ENCODE data around the gene OR6N2. TPM values are rescaled to one million over a fixed set of nuclear protein-coding genes. Genes with fewer than 3 reads are reported as not detected.

OR6N2 gene
- total and polyA plus RNA-seq, 2 of the 13 experiments (the other 11 are each of a cell fraction or from before 2014, with no cell fraction given) = not detected

GRCh38 chr1:158818975-158819431 lies 38.0 kb upstream of the OR6N2 start:
- Histone ChIP-seq H4K20me1 (ENCODE audit: insufficient read depth, low read length) (no peaks in the 10 kb centered on the region), H3K9ac (ENCODE audit: insufficient read depth, low read depth, low read length) (no peak overlapping the region), H3K4me2 (ENCODE audit: low read depth, low read length) (no peak overlapping the region), H3K4me1 (ENCODE audit: insufficient read depth, low read length) (no peaks in the 10 kb centered on the region), H3K9me3 (ENCODE audit: low read length) (peaks cover 81% of the 10 kb centered on the region), H2AFZ (ENCODE audit: low read length) (no peak overlapping the region), H3K4me3 (replicated peaks in 1 of 3; ENCODE audit: insufficient read depth in 1 of 3, low read depth in 2 of 3, low read length in 3 of 3) (no peak overlapping the region), H3K27ac (ENCODE audit: extremely low read length, insufficient read depth, low read length) (no peak overlapping the region), H3K36me3 (replicated peaks in 1 of 2; ENCODE audit: control insufficient read depth in 1 of 2, insufficient read depth in 2 of 2, low read length in 2 of 2) (no peaks in the 10 kb centered on the region), H3K27me3 (ENCODE audit: control insufficient read depth in 1 of 2, insufficient read depth in 2 of 2, low read length in 2 of 2) (no peaks in the 10 kb centered on the region), H3K79me2 (ENCODE audit: insufficient read depth, low read length) (no peaks in the 10 kb centered on the region)
- BruUV-seq (replicated peaks) = no TSS peak
- DNase-seq (ENCODE audit: low spot score) = no peak
- no peak for FAIRE-seq
- intact Hi-C loops (cut with micrococcal nuclease; ENCODE audit: unreplicated experiment) (no loop called here), in situ Hi-C loops (cut with HindIII; ENCODE audit: extremely low pct_ligation_motif_present, low pct_unique_long_range_greater_than_20kb) (no loop called here)
- no peak for ATAC-seq
- no peak for TF ChIP-seq ZSCAN31 (CRISPR knock-in tag; IDR thresholded peaks at IDR 0.05; ENCODE audit: low read depth)
- no peak for TF ChIP-seq ZXDC (CRISPR knock-in tag; IDR thresholded peaks at IDR 0.05)
- TF ChIP-seq, protein P1, sequence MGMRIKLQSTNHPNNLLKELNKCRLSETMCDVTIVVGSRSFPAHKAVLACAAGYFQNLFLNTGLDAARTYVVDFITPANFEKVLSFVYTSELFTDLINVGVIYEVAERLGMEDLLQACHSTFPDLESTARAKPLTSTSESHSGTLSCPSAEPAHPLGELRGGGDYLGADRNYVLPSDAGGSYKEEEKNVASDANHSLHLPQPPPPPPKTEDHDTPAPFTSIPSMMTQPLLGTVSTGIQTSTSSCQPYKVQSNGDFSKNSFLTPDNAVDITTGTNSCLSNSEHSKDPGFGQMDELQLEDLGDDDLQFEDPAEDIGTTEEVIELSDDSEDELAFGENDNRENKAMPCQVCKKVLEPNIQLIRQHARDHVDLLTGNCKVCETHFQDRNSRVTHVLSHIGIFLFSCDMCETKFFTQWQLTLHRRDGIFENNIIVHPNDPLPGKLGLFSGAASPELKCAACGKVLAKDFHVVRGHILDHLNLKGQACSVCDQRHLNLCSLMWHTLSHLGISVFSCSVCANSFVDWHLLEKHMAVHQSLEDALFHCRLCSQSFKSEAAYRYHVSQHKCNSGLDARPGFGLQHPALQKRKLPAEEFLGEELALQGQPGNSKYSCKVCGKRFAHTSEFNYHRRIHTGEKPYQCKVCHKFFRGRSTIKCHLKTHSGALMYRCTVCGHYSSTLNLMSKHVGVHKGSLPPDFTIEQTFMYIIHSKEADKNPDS (CRISPR knock-in tag; IDR thresholded peaks at IDR 0.05) = no peak
- TF ChIP-seq HNRNPL (IDR thresholded peaks at IDR 0.05; ENCODE audit: low read depth, low read length) = no peak
- TF ChIP-seq ARNTL (CRISPR knock-in tag; IDR thresholded peaks at IDR 0.05) = no peak
- TF ChIP-seq ZNF3 (CRISPR knock-in tag; IDR thresholded peaks at IDR 0.05) = no peak
- no peak for TF ChIP-seq YY1 (IDR thresholded peaks at IDR 0.05; ENCODE audit: insufficient read depth, insufficient replicate concordance, low read depth, low read length)
- ChIA-PET CTCF (ENCODE audit: low intra/inter-chr PET ratio, low total read pairs) (no interaction called here), POLR2A (no interaction called here)
- 0% methylated on average over 1 of the region's 1 CpG for WGBS (ENCODE audit: low lambda C conversion rate)

Data from HepG2 (cell line).